Measurements from ENCODE around the gene SDHB. TPM values are rescaled to one million over a fixed set of nuclear protein-coding genes. Genes with fewer than 3 reads are reported as not detected.

SDHB gene
- total and polyA plus RNA-seq, 2 of the 13 experiments (the other 11 are each of a cell fraction or from before 2014, with no cell fraction given): 136 to 142 TPM

GRCh38 chr1:17053685-17054410, at the start of gene SDHB (continued):
- TF ChIP-seq SNAPC4 (CRISPR knock-in tag; IDR thresholded peaks at IDR 0.05) (peak; percentile 93), CEBPG (CRISPR knock-in tag; IDR thresholded peaks at IDR 0.05) (peak; percentile 41), ZNF614 (CRISPR knock-in tag; IDR thresholded peaks at IDR 0.05; ENCODE audit: borderline replicate concordance) (peak; percentile 70; the same call in 1 of the 2 replicates), ZKSCAN8 (CRISPR knock-in tag; IDR thresholded peaks at IDR 0.05; ENCODE audit: borderline replicate concordance) (no peak), ZNF33A (CRISPR knock-in tag; IDR thresholded peaks at IDR 0.05; ENCODE audit: borderline replicate concordance) (0 out of 2 replicates have a peak, but pooled peaks have one; percentile 49), SCMH1 (CRISPR knock-in tag; IDR thresholded peaks at IDR 0.05; ENCODE audit: borderline replicate concordance) (no peak), ZNF451 (CRISPR knock-in tag; IDR thresholded peaks at IDR 0.05) (peak; percentile 53; the same call in 1 of the 2 replicates), ZC3H4 (CRISPR knock-in tag; IDR thresholded peaks at IDR 0.05; ENCODE audit: borderline replicate concordance) (no peak), SMARCE1 (IDR thresholded peaks at IDR 0.05; ENCODE audit: borderline replicate concordance) (no peak), ETV5 (CRISPR knock-in tag; IDR thresholded peaks at IDR 0.05; ENCODE audit: borderline replicate concordance) (peak; percentile 56; the same call in 1 of the 2 replicates), CBX5 (CRISPR knock-in tag; IDR thresholded peaks at IDR 0.05; ENCODE audit: borderline replicate concordance) (0 out of 2 replicates have a peak, but pooled peaks have one; percentile 11), ZNF672 (CRISPR knock-in tag; IDR thresholded peaks at IDR 0.05) (no peak), RXRB (CRISPR knock-in tag; IDR thresholded peaks at IDR 0.05; ENCODE audit: borderline replicate concordance) (peak; percentile 54; the same call in 1 of the 2 replicates), ZBTB2 (CRISPR knock-in tag; IDR thresholded peaks at IDR 0.05; ENCODE audit: low read depth) (peak; percentile 78; the same call in 1 of the 2 replicates), PHF20 (CRISPR knock-in tag; IDR thresholded peaks at IDR 0.05) (peak; percentile 90), ZNF329 (CRISPR knock-in tag; IDR thresholded peaks at IDR 0.05; ENCODE audit: low read depth) (0 out of 2 replicates have a peak, but pooled peaks have one; percentile 33), ZNF800 (CRISPR knock-in tag; IDR thresholded peaks at IDR 0.05) (no peak), TBP (CRISPR knock-in tag; IDR thresholded peaks at IDR 0.05) (0 out of 2 replicates have a peak, but pooled peaks have one; percentile 36), AGO2 (optimal IDR thresholded peaks at IDR 0.05; ENCODE audit: low read depth, low read length) (no peak), ZNF224 (CRISPR knock-in tag; IDR thresholded peaks at IDR 0.05) (0 out of 2 replicates have a peak, but pooled peaks have one; percentile 81), ZNF616 (CRISPR knock-in tag; IDR thresholded peaks at IDR 0.05; ENCODE audit: low read depth) (0 out of 2 replicates have a peak, but pooled peaks have one; percentile 76), FOSL2 (CRISPR knock-in tag; IDR thresholded peaks at IDR 0.05) (peak; percentile 40; the same call in 1 of the 2 replicates)

Data from HepG2 (cell line).